GM19328 (cell line): Measurements from ENCODE around the gene CCZ1B.
"Not testable (repeated sequence)": the region's sequence is repeated elsewhere in the genome, so short reads cannot be mapped to it uniquely, and the experiment has no call there.

Source experiments
- ATAC-seq: cut with Tn5 transposase; IDR thresholded peaks from one replicate; pipeline ENCODE4 v1.9.1; 2021; ENCODE audit warnings: mild to moderate bottlenecking, moderate library complexity; ENCODE audit not compliant: unreplicated experiment

Gene CCZ1B

GRCh38 chr7:6831018-6831725 lies 5.1 kb upstream of the CCZ1B start:
- no peak for ATAC-seq

DNA sequence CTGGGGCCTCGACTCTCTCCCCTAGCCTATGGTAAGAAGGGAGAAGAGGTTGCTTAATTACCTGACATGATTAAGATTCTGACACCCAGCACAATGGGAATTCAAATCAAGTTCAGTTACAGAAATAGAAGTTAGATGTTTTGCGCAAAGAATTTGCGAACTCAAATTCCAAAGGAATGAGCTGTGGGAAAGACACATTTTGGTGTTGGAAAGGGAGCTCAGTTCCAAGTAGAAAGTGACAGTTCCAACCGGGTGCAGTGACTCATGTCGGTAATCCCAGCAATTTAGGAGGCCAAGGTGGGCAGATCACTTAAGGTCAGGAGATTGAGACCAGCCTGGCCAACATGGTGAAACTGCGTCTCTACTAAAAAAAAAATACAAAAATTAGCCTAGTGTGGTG lies 4.0 kb upstream of the CCZ1B start:
- ATAC-seq, result not testable (repeated sequence)

- ATAC-seq, result not testable (repeated sequence)
Observed at GRCh38 chr7:6829616-6830015, 3.5 kb upstream of the CCZ1B start.

- not testable (repeated sequence) for ATAC-seq
Observed at GRCh38 chr7:6827180-6827579, 1.1 kb upstream of the CCZ1B start.

DNA sequence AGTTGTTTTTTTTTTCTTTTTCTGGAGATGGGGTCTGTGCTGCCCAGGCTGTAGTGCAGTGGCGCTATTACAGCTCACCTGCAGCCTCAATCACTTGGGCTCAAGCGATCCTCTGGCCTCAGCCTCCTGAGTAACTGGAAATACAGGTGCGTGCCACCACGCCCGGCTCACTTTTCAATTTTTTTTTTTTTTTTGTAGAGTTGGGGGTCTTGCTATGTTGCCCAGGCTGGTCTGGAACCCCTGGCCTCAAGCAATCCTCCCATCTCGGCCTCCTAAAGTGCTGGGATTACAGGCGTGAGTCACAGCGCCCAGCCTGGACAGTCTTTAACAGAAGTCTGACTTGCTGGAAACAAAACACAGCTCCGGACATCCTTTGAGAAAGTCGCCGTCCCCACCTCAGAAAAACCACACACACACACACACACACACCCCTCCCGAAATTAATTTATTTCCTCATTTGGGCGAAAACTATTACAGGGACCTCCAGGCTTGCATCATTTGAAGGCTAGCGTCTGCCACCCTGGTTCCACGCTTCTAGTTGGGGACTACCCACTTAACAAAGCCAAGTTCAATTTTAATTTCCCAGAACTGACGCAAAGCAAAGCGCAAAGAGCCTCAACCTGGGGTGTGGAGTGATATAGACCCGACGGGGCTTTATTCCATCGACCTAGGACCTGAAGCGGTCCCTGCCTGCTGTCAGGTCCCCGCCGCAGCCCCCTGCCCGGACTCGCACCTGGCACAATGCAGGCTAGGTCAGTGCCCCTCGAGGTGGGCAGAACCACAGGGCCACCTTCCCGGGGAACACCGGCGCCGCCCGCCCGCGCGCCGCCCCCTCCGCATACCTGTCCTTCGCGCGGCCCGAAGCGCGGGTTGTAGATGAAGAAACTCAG lies 594 bp downstream of the CCZ1B start:
- peak; percentile 30 for ATAC-seq

GRCh38 chr7:6821622-6822021 lies 4.5 kb downstream of the CCZ1B start:
- not testable (repeated sequence) for ATAC-seq

DNA sequence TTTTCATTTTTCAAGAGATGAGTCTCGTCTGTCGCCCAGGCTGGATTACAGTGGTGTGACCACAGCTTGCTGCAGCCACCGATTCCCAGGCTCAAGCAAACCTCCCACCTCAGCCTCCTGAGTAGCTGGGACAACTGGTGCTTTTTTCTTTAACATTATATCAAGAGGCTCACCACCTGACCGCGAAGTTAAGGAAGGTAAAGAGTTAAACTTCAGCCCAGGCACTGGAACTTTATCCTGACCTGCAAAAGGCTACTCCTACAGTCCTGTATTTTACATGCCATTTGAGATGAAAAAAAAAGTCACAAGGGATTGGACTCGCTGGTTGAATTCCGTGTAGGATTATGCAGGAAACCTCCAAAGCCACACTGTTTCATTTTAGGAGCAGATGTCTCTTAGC lies 10.6 kb downstream of the CCZ1B start:
- not testable (repeated sequence) for ATAC-seq

GRCh38 chr7:6813011-6813410 lies 13.1 kb downstream of the CCZ1B start:
- ATAC-seq, result not testable (repeated sequence)

- not testable (repeated sequence) for ATAC-seq
Observed at GRCh38 chr7:6807959-6808358, 18.1 kb downstream of the CCZ1B start.

- ATAC-seq, result not testable (repeated sequence)
Observed at GRCh38 chr7:6807393-6807918, 18.6 kb downstream of the CCZ1B start.

GRCh38 chr7:6800331-6800730 lies 25.7 kb downstream of the CCZ1B start:
- not testable (repeated sequence) for ATAC-seq

- not testable (repeated sequence) for ATAC-seq
Observed at GRCh38 chr7:6799887-6800286, 26.2 kb downstream of the CCZ1B start.

DNA sequence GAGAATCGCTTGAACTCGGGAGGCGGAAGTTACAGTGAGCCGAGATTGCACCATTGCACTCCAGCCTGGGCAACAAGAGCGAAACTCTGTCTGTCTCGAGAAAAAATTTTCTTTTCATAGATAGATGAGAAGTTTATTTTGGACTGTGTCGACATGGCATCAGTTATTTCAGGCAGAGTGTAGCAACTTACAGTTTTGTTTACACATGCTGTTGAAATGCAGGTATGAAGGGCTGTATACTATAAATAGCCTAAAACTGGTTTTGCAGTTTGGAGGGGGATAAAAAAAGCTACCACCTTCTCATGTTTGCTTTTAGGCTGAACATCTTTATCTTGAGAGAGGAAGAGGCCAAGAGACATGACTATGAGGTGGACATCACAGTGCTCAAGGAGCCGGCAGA lies 28.0 kb downstream of the CCZ1B start:
- not testable (repeated sequence) for ATAC-seq

GRCh38 chr7:6797218-6797617 lies 28.9 kb downstream of the CCZ1B start:
- ATAC-seq, result not testable (repeated sequence)

DNA sequence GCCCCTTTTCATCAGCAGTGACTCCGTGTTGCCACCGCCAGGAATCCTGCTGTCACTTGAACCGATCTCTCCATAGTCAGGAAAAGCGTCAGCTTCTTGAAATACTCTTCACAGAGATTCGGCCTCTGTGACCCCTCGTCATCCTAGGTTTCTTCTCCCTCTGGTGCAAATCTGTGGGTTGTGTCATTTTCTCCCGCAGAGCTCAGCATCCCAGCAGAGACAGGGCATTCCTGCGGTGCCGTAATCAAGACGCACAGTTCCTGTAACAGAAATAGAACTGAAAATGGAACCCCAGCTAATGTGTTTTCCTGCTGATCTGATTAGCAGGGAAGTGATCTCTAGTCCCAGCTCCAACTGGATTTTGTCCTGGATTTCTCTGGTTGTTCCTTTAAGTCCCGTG lies 31.8 kb downstream of the CCZ1B start:
- not testable (repeated sequence) for ATAC-seq

GRCh38 chr7:6792113-6792872 lies 33.8 kb downstream of the CCZ1B start:
- ATAC-seq, result not testable (repeated sequence)

- ATAC-seq, result not testable (repeated sequence)
Observed at GRCh38 chr7:6789353-6789752, 36.7 kb downstream of the CCZ1B start.

GRCh38 chr7:6781581-6781980 lies 44.5 kb downstream of the CCZ1B start:
- ATAC-seq, result not testable (repeated sequence)

DNA sequence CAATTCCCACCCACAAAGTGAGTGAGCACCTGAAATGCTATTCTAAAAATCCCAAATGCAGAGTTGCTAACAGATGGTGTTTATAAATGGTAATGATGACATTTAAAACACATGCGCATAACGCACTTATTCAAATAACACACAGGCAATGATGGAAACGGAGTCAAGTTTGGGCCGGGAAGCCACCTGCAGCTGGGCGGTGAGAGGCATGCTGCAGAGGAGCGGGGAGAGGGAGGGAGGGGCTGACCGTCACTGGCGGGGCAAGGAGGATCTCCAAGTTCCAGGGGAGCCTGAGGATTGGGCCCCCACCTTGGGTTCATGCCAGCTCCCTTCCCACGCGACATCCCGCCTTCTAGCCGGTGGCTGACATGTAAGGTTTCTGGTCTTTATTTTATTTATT lies 64.9 kb downstream of the CCZ1B start:
- ATAC-seq, result not testable (repeated sequence)

DNA sequence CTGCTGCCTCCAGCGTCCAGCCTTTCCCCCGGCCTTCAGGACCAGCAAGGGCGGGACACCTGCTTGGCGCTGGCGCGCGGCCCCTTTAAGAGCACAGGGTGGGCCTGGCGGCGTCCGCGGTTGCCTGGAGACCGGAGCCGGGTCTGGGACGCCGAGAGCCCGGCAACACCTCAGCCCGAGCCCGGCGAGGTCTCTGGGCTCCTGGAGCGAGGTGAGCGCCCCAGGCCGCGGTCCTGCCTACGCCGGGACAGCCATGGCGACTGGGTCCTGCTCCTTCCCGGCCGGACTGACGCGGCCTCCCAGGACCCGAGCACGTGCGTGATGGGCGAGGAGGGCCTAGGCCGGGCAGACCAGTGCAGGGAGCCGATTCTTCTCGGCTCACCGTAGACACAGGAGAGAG lies 72.1 kb downstream of the CCZ1B start, which contains the start of gene RSPH10B2:
Gene RSPH10B2, plus strand, starts transcription at position 140 of the 400 bp plus-strand sequence. CDS start 3,575 bp downstream, outside the sequence.
- not testable (repeated sequence) for ATAC-seq

DNA sequence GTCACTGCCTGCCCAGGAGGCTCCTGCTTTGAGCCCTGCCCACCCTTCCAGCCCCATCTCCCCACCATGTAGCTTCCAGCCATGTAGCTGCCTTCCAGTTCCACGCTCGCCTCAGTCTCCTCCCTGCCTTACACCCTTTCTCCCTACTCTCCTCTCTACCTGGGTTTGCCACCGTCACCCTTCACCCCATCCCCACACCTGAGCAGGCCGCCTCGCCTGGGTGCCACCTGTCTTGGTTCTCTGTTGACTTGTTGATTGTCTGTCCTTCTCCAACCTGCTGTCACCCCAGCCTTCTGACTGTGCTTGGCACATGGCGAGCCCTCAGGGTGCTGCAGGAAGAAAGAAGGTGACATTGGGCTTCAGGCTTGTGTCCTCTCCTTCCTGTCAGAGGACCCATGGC lies 75.9 kb downstream of the CCZ1B start:
- not testable (repeated sequence) for ATAC-seq
